K562 (cell line): Measurements from ENCODE around the gene CDH5. TPM values are rescaled to one million over a fixed set of nuclear protein-coding genes. Genes with fewer than 3 reads are reported as not detected.

Experiments used
- ATAC-seq: fragments of 200-7000 bp; cut with Tn5 transposase; 3 replicates; pipeline ENCODE4 v1.9.1; 2020; ENCODE audit warnings: moderate library complexity
- BruUV-seq: library from RNA; stranded (reverse); fragments of 400-500 nt; replicated peaks from 2 replicates; lab custom pipeline; 2021; lab: Mats Ljungman, UMichigan
- CTCF ChIA-PET: fragments of 300-600 bp; formaldehyde crosslinking; extraction: SDS; loops from one replicate; lab custom pipeline; 2021; ENCODE audit warnings: low intra/inter-chr PET ratio; lab: Yijun Ruan, JAX
- POLR2A ChIA-PET: fragments of 300-600, 350-650 bp; sonication (Branson Sonifier 250); formaldehyde crosslinking; extraction: SDS; loops from one replicate; lab custom pipeline; 2021; ENCODE audit warnings: antibody characterized with exemption, inconsistent platforms; lab: Yijun Ruan, JAX
- DNase-seq, 4 experiments: peaks; one replicate each; pipeline versions ENCODE4 v3.0.0 to v3.0.0-alpha.2; 2011 to 2018; ENCODE audit warnings: low spot score in 3 of 4, mixed read lengths in 3 of 4; ENCODE audit errors: extremely low read depth in 1 of 4
- FAIRE-seq: peaks from 2 replicates; lab custom pipeline; 2011; peaks lifted over from hg19 to GRCh38; lab: Jason Lieb, UNC
- H2AFZ ChIP-seq: 2 replicates; pipeline ENCODE4 v1.6.0; 2011; ENCODE audit warnings: low read depth, low read length, control low read depth, inconsistent platforms
- H3K27ac ChIP-seq: fragments of 200-600 bp; 3 replicates; pipeline ENCODE4 v1.8.0; 2011; ENCODE audit warnings: low read depth, mild to moderate bottlenecking, control low read depth, inconsistent platforms, low read length, moderate library complexity, mixed read lengths; ENCODE audit errors: extremely low read depth
- H3K27me3 ChIP-seq, 2 experiments: fragments of 300-600 bp in 1 of 2; 2 replicates in 1 of 2; 3 replicates in 1 of 2; pipeline versions ENCODE4 v1.6.0 to v1.8.0; 2011; ENCODE audit warnings: inconsistent platforms in 2 of 2, low read length in 2 of 2, mild to moderate bottlenecking in 1 of 2, mixed read lengths in 1 of 2, moderate library complexity in 1 of 2; ENCODE audit not compliant: control insufficient read depth in 2 of 2, insufficient read depth in 2 of 2
- H3K36me3 ChIP-seq: fragments of 300-600 bp; 3 replicates; pipeline ENCODE4 v1.8.0; 2011; ENCODE audit warnings: mild to moderate bottlenecking, low read length, inconsistent platforms; ENCODE audit not compliant: control insufficient read depth, insufficient read depth
- H3K4me1 ChIP-seq, 2 experiments: fragments of 200-600 bp in 1 of 2; replicated peaks in 1 of 2; 2 replicates in 1 of 2; 3 replicates in 1 of 2; pipeline versions ENCODE4 v1.5.1 to v1.8.0; 2011; ENCODE audit warnings: inconsistent platforms in 2 of 2, low read length in 2 of 2, mild to moderate bottlenecking in 1 of 2, mixed read lengths in 1 of 2, moderate library complexity in 1 of 2; ENCODE audit not compliant: control insufficient read depth in 2 of 2, insufficient read depth in 2 of 2
- H3K4me2 ChIP-seq: 2 replicates; pipeline ENCODE4 v1.6.1; 2011; ENCODE audit warnings: low read length, control low read depth, inconsistent platforms, mixed read lengths; ENCODE audit not compliant: insufficient read depth
- H3K4me3 ChIP-seq: fragments of 200-600 bp; sonication (generic), shearing (Covaris generic); 2 replicates; pipeline ENCODE4 v1.5.1; 2016; ENCODE audit warnings: control low read depth, inconsistent platforms
- H3K79me2 ChIP-seq: fragments of 200-600 bp; 3 replicates; pipeline ENCODE4 v1.8.0; 2011; ENCODE audit warnings: low read length, inconsistent platforms; ENCODE audit not compliant: control insufficient read depth, insufficient read depth
- H3K9ac ChIP-seq, 2 experiments: 2 replicates each; pipeline versions ENCODE4 v1.6.0 to v1.6.1; 2011; ENCODE audit warnings: low read depth in 2 of 2, low read length in 2 of 2, control low read depth in 1 of 2, inconsistent platforms in 1 of 2, mild to moderate bottlenecking in 1 of 2, mixed read lengths in 1 of 2; ENCODE audit not compliant: insufficient read depth in 1 of 2
- H3K9me1 ChIP-seq: one replicate; pipeline ENCODE4 v1.6.0; 2011; ENCODE audit warnings: inconsistent platforms, mild to moderate bottlenecking, low read length, moderate library complexity; ENCODE audit not compliant: control insufficient read depth, insufficient read depth
- H3K9me3 ChIP-seq: replicated peaks from 2 replicates; pipeline ENCODE4 v1.5.1; 2011; ENCODE audit warnings: low read depth, low read length, inconsistent platforms; ENCODE audit not compliant: control insufficient read depth, insufficient read depth
- H4K20me1 ChIP-seq: replicated peaks from 2 replicates; pipeline ENCODE4 v1.6.1; 2011; ENCODE audit warnings: low read length, inconsistent platforms, mixed read lengths; ENCODE audit not compliant: control insufficient read depth, insufficient read depth
- GTF2A2 ChIP-seq: IDR thresholded peaks from 2 replicates; pipeline ENCODE4 v1.6.1; 2016; ENCODE audit warnings: mild to moderate bottlenecking, missing genetic modification characterization, missing compliant biosample characterization
- HMG20A ChIP-seq: fragments of 450-650 bp; formaldehyde crosslinking; conservative IDR thresholded peaks from 2 replicates; pipeline ENCODE4 v1.4.0; 2020; ENCODE audit warnings: mild to moderate bottlenecking, mixed read lengths
- JUN ChIP-seq, 2 experiments: sonication (generic) in 1 of 2; formaldehyde crosslinking in 1 of 2; IDR thresholded peaks; 2 replicates each; pipeline versions ENCODE4 v1.6.1 to v1.8.0; 2012 to 2022; ENCODE audit warnings: borderline replicate concordance in 2 of 2, mild to moderate bottlenecking in 2 of 2, improper control_type of control experiment in 1 of 2, low read depth in 1 of 2, low read length in 1 of 2, missing genetic modification reagents in 1 of 2
- NBN ChIP-seq: fragments of 450-650 bp; IDR thresholded peaks from 2 replicates; pipeline ENCODE4 v1.6.1; 2016; ENCODE audit warnings: low read depth, mild to moderate bottlenecking
- RAD21 ChIP-seq, 2 experiments: fragments of 250-450 bp in 1 of 2; fragments of 450-650 bp in 1 of 2; sonication (Bioruptor Pico) in 1 of 2; formaldehyde crosslinking in 1 of 2; IDR thresholded peaks in 1 of 2; conservative IDR thresholded peaks in 1 of 2; 2 replicates each; pipeline versions ENCODE4 v1.4.0 to v1.8.0; 2020 to 2022; ENCODE audit warnings: mild to moderate bottlenecking in 2 of 2, moderate library complexity in 1 of 2
- TAF1 ChIP-seq: IDR thresholded peaks from 2 replicates; pipeline ENCODE4 v1.6.1; 2011; ENCODE audit warnings: mild to moderate bottlenecking, low read length, moderate library complexity; ENCODE audit not compliant: insufficient read depth, control insufficient read depth, severe bottlenecking; ENCODE audit errors: extremely low read depth
- ZFPM2 ChIP-seq: fragments of 250-450 bp; sonication (Bioruptor Pico); IDR thresholded peaks from 2 replicates; pipeline ENCODE4 v1.5.1; 2022; ENCODE audit warnings: mild to moderate bottlenecking
- ZNF384 ChIP-seq: IDR thresholded peaks from 2 replicates; pipeline ENCODE4 v1.6.1; 2012; ENCODE audit warnings: low read depth, low read length, improper control_type of control experiment
- ZNF511 ChIP-seq: sonication (generic); formaldehyde crosslinking; IDR thresholded peaks from 2 replicates; pipeline ENCODE4 v1.8.0; 2022; ENCODE audit warnings: mild to moderate bottlenecking, missing genetic modification reagents
- WGBS: fragments of 100-300 bp; shearing (Covaris generic); methylation state at CpG from one replicate; pipeline ENCODE4 v1.1.6; 2016; ENCODE audit warnings: low coverage, mixed read lengths; ENCODE audit not compliant: insufficient coverage; ENCODE audit errors: missing lambda C conversion rate; 5-methylcytosine and 5-hydroxymethylcytosine counted together
- in situ Hi-C: fragments of 300-500 bp; cut with MboI; formaldehyde crosslinking; loops from 4 replicates; pipeline ENCODE4 v1.15.0; 2018; ENCODE audit warnings: inconsistent platforms, mixed read lengths
- intact Hi-C: fragments of 100-400 bp; cut with micrococcal nuclease; formaldehyde crosslinking; loops from 2 replicates; pipeline ENCODE4 v1.14.2; 2022
- polyA plus RNA-seq, 8 experiments: library from polyadenylated mRNA; depleted of rRNA in 4 of 8; stranded (reverse) in 5 of 8; unstranded in 3 of 8; fragments of >200 nt; fragmentation: Nextera tagmentation in 2 of 8; fragmentation: Illumina TruSeq in 1 of 8; extraction: Ambion mirVana in 2 of 8; extraction: Trizol in 1 of 8; gene quantifications; 2 replicates each; pipeline versions ENCODE4 v1.2.1 to v1.2.3, GENCODE V29; 2011 to 2014; ENCODE audit warnings: inconsistent platforms in 1 of 8, missing spikeins in 1 of 8
- total RNA-seq, 7 experiments: library from RNA; depleted of rRNA in 6 of 7; stranded (reverse); fragments of >200 nt in 6 of 7; fragmentation: Illumina TruSeq in 2 of 7; extraction: Trizol in 2 of 7; gene quantifications; 2 replicates each; pipeline versions ENCODE4 v1.2.1 to v1.2.3, GENCODE V29; 2011 to 2021; ENCODE audit warnings: low replicate concordance in 1 of 7

The CDH5 gene
- total and polyA plus RNA-seq, 9 of the 15 experiments (the other 6 are each of a cell fraction or from before 2014, with no cell fraction given): not detected

DNA sequence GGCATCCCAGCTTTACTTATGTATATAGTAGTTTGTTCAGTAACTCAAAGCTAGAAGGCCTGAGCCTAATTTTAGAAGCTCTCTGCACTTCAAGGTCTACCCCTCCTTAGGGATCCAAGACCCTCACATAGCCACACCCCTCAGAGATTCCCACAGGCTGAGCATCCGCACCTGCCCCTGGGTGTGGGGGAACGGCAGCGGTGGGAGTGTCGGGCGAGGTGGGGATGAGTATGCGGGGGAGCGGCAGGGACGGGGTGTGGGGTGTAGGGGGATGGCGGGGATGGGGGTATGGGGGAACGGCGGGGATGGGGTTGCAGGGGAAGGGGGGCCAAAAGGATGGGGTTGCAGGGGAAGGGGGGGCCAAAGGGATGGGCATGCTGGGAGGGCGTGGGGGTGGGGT is 35.7 kb downstream of the CDH5 start:
- Histone ChIP-seq H3K4me2 (no peak overlapping the region), H4K20me1 (0 out of 2 replicates have a peak, but pooled peaks cover 7% of the 10 kb centered on the region), H3K27me3 (peaks cover 15 to 31% of the 10 kb centered on the region in 2 experiments; a peak in 4 of 5 replicates), H3K79me2 (no peaks in the 10 kb centered on the region), H3K9ac (no peak overlapping the region), H3K4me1 (peaks cover 0 to 14% of the 10 kb centered on the region in 2 experiments; a peak in 3 of 5 replicates), H3K4me3 (no peak overlapping the region), H2AFZ (no peak overlapping the region), H3K27ac (no peak overlapping the region), H3K9me1 (no peaks in the 10 kb centered on the region), H3K9me3 (no peaks in the 10 kb centered on the region), H3K36me3 (no peaks in the 10 kb centered on the region)
- BruUV-seq: no TSS peak
- CTCF ChIA-PET: no interaction called here
- POLR2A ChIA-PET: no interaction called here
- DNase-seq: no peak
- FAIRE-seq: no peak
- in situ Hi-C loops (loop anchor here (10.0 kb wide), 1 partner anchor 463 kb away; no protein-coding TSS in a partner anchor), intact Hi-C loops (loop anchor here (10.0 kb wide), 1 partner anchor 323 kb away; no protein-coding TSS in a partner anchor)
- WGBS: 6% methylated on average over 4 of the region's 12 CpGs
- ATAC-seq: no peak
- no peak for TF ChIP-seq HMG20A (CRISPR knock-in tag)
- no peak for TF ChIP-seq RAD21 (CRISPR knock-in tag; conservative IDR thresholded peaks at IDR 0.05 in 1 of 2, IDR thresholded peaks at IDR 0.05 in 1 of 2)
- no peak for TF ChIP-seq GTF2A2 (tag)
- no peak for TF ChIP-seq ZFPM2
- TF ChIP-seq TAF1: no peak
- no peak for TF ChIP-seq ZNF511 (CRISPR knock-in tag)
- no peak for TF ChIP-seq NBN
- TF ChIP-seq ZNF384: no peak
- no peak for TF ChIP-seq JUN (IDR thresholded peaks at IDR 0.05; ENCODE audit: borderline replicate concordance, low read depth, low read length)
- no peak for TF ChIP-seq JUN (CRISPR knock-in tag; IDR thresholded peaks at IDR 0.05; ENCODE audit: borderline replicate concordance)
